ENCODE data around the gene NEMP1.
A peak's percentile ranks its signal among the peaks of the same experiment; 100 is the strongest.
"Not testable (repeated sequence)": the region's sequence is repeated elsewhere in the genome, so short reads cannot be mapped to it uniquely, and the experiment has no call there.

NEMP1 gene

DNA sequence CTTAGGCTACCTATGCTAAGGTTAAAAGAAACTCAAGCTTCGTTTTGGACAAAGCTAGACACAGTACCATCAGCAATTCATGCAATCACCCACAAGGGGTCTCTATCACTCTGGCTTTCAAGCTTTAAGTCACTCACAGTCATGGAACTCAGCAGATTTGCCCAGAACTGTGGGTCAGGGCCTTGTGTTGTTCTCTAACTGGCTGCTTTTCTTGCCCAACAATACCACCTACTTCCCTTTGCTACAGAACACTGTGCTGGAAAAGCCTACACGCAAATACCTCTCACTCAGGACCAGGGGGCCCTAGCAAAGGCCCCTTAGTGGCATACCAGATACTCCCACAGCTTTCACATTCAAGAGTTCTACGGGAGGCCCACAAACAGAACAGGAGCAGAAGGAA, 9.1 kb downstream of the NEMP1 start:
- peak overlapping the region; percentile 8; the same call in 1 of the 2 replicates for H3K27ac ChIP-seq
- TF ChIP-seq, protein P1, sequence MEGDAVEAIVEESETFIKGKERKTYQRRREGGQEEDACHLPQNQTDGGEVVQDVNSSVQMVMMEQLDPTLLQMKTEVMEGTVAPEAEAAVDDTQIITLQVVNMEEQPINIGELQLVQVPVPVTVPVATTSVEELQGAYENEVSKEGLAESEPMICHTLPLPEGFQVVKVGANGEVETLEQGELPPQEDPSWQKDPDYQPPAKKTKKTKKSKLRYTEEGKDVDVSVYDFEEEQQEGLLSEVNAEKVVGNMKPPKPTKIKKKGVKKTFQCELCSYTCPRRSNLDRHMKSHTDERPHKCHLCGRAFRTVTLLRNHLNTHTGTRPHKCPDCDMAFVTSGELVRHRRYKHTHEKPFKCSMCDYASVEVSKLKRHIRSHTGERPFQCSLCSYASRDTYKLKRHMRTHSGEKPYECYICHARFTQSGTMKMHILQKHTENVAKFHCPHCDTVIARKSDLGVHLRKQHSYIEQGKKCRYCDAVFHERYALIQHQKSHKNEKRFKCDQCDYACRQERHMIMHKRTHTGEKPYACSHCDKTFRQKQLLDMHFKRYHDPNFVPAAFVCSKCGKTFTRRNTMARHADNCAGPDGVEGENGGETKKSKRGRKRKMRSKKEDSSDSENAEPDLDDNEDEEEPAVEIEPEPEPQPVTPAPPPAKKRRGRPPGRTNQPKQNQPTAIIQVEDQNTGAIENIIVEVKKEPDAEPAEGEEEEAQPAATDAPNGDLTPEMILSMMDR (conservative IDR thresholded peaks at IDR 0.05) = peak; percentile 93

DNA sequence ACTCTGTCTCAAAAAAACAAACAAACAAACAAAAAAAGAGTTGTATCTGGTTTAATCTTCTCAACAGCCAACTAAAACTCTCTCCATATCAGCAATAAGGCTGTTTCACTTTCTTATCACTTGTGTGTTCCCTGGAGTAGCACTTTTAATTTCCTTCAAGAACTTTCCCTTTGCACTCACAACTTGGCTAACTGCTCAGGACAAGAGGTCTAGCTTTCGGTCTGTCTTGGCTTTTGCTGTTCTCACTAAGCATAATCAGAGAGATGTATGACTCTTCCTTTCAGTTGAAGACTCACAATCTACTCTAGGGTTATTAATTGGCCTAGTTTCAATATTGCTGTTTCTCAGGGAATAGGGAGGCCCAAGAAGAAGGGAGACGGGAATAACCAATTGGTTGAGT, 12.3 kb downstream of the NEMP1 start:
- TF ChIP-seq, protein P1 (conservative IDR thresholded peaks at IDR 0.05) = no peak
- H3K27ac ChIP-seq = no peak overlapping the region

DNA sequence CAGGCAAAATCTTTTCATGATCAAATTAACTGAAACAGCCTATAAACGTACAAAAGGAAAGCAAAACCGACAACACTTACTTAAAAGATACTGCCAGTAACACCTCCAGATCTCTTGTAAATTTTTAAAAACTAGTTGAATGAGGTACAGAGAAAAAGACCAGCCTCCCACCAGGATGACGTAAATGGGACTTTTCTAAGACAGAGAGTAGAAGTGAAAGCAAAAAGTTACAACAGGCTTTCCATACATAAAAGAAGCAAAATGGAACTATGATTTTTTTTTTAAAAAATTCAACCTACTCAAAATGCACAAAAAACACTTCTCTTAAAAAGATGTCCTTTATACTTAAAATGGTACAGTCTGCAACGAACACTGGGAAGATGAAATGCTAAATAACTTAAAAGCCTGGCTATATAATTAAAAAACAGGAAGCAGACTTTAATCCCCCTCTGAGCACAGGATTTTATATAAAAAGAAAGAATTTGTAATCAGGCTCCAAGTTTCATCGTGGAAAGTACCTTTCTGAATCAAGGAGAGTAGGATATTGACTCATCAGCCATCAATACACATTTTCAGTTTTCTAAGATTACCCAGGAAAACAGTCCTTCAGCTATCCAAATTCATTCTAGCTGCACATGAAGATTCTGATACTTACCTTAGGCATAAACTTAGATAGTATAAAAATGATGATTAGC, 14.5 kb downstream of the NEMP1 start:
- TF ChIP-seq, protein P1 (conservative IDR thresholded peaks at IDR 0.05) = no peak
- H3K27ac ChIP-seq = no peak overlapping the region

DNA sequence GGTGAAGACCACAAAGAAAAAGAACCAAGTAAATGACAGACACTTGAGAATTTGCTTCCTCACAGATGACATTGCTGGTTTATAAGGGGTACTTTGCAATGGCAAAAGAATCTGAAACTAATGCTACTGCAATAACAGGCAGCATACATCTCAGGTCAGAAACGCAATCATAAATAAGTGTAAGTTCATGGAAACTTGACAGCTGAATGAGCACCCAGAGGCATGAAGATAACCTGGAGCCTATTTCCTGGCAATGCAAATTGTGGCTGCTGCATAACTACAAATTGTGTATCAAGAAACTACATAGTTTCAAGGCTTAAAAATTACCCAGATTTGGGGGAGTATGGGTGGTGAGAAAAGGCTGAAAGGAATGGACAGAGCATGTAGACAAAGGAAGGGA, 20.1 kb downstream of the NEMP1 start:
- TF ChIP-seq, protein P1 (conservative IDR thresholded peaks at IDR 0.05) = no peak
- no peak overlapping the region for H3K27ac ChIP-seq

DNA sequence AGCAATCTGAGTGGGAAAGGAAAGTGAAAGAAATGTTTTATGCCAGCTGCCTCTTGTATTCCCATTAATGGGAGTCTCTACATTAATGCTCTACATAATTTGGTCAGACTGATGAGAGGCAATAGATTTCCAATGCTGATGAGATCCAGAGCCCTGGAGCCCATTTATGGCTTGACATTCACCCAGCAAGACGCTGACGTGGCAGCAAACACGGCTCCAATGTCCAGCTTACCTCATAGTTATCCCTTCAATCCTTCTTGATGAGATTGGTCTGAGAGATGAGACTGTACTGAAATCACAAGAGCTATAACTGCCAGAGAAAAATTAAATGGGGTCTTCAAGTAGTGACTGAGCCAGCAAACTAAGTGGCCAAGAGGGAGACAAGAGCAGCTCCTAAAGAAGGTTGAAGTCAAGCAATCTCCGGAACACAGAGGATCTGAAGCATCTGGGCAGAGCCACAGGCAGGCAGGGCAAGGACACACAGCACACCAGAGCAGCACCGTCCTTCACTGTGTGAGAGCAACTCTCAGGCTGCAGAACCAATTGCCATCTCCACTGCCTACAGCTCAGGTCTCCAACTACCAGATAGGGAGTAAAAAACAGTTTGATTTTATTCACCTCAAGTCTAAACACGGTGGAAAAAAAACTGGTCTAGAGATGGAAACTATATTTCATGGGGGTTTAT, 21.4 kb downstream of the NEMP1 start:
- TF ChIP-seq, protein P1 (conservative IDR thresholded peaks at IDR 0.05) = no peak
- no peak overlapping the region for H3K27ac ChIP-seq

DNA sequence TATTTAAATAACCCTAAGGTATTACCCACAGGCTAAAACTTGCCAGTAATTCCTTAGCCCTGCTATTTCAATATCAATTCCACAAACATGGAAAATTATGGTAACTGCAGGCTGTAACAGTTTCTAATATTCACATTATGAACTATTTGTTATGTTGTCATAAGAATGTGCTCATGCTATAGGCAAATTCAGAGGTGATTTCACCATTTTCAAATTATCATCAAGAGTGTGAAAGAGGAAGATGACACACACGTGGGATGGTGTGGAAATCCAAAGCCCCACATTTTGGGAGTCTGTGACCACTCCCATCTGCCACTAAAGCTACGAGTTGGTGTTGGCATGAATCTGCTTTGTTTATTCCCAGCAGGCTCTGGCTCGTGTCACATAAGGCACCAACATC, 22.8 kb downstream of the NEMP1 start:
- H3K27ac ChIP-seq = no peak overlapping the region
- TF ChIP-seq, protein P1 (conservative IDR thresholded peaks at IDR 0.05) = no peak

DNA sequence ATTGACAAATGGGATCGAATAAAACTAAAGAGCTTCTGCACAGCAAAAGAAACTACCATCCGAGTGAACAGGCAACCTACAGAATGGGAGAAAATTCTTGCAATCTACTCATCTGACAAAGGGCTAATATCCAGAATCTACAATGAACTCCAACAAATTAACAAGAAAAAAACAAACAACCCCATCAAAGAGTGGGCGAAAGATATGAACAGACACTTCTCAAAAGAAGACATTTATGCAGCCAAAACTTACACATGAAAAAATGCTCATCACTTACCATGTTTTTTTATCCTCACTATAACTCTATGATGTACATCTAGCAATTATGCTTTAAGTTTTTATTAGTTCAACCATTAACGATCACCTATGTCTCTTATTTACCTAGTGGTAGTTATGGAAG, 24.7 kb downstream of the NEMP1 start:
- H3K27ac ChIP-seq = not testable (repeated sequence)

DNA sequence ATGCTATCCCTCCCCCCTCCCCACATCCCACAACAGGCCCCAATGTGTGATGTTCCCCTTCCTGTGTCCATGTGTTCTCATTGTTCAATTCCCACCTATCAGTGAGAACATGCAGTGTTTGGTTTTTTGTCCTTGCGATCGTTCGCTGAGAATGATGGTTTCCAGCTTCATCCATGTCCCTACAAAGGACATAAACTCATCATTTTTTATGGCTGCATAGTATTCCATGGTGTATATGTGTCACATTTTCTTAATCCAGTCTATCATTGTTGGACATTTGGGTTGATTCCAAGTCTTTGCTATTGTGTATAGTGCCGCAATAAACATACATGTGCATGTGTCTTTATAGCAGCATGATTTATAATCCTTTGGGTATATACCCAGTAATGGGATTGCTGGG, 25.4 kb downstream of the NEMP1 start:
- H3K27ac ChIP-seq = not testable (repeated sequence)
